Smooth muscle cell (in vitro differentiated cells): ENCODE measurements around the gene FKBP2. TPM values are rescaled to one million over a fixed set of nuclear protein-coding genes. Genes with fewer than 3 reads are reported as not detected.

ENCODE experiments used
- DNase-seq: peaks from one replicate; lab custom pipeline; 2025; ENCODE audit not compliant: unreplicated experiment; lab: John Stamatoyannopoulos, UW
- H2AFZ ChIP-seq: fragments of 200-600 bp; sonication (generic); 2 replicates; pipeline ENCODE4 v1.6.0; 2016; ENCODE audit warnings: antibody characterized with exemption, low read depth, mild to moderate bottlenecking
- H3F3A ChIP-seq: fragments of 200-600 bp; sonication (generic); 2 replicates; pipeline ENCODE4 v1.6.0; 2017; ENCODE audit warnings: antibody characterized with exemption, low read depth
- H3K27ac ChIP-seq: fragments of 200-600 bp; sonication (generic); 2 replicates; pipeline ENCODE4 v1.5.1; 2016; ENCODE audit warnings: low read depth, mild to moderate bottlenecking
- H3K27me3 ChIP-seq: fragments of 200-600 bp; sonication (generic); 2 replicates; pipeline ENCODE4 v1.6.1; 2016; ENCODE audit warnings: low read depth, mild to moderate bottlenecking
- H3K36me3 ChIP-seq: fragments of 200-600 bp; sonication (generic); 2 replicates; pipeline ENCODE4 v1.5.1; 2016; ENCODE audit warnings: low read depth
- H3K4me1 ChIP-seq: fragments of 200-600 bp; sonication (generic); 2 replicates; pipeline ENCODE4 v1.5.1; 2016; ENCODE audit warnings: low read depth
- H3K4me2 ChIP-seq: fragments of 200-600 bp; sonication (generic); 2 replicates; pipeline ENCODE4 v1.6.0; 2016; ENCODE audit warnings: mild to moderate bottlenecking
- H3K4me3 ChIP-seq: fragments of 200-600 bp; sonication (generic); 2 replicates; pipeline ENCODE4 v1.5.1; 2016; ENCODE audit warnings: mild to moderate bottlenecking
- H3K79me2 ChIP-seq: fragments of 200-600 bp; sonication (generic); 2 replicates; pipeline ENCODE4 v1.6.0; 2016; ENCODE audit warnings: low read depth, mild to moderate bottlenecking
- H3K9ac ChIP-seq: fragments of 200-600 bp; sonication (generic); 2 replicates; pipeline ENCODE4 v1.6.0; 2016; ENCODE audit warnings: low read depth
- H3K9me3 ChIP-seq: fragments of 200-600 bp; sonication (generic); replicated peaks from 2 replicates; pipeline ENCODE4 v1.5.1; 2016; ENCODE audit warnings: low read depth
- H4K20me1 ChIP-seq: fragments of 200-600 bp; sonication (generic); 2 replicates; pipeline ENCODE4 v1.6.0; 2016; ENCODE audit warnings: low read depth
- WGBS: methylation state at CpG from one replicate; pipeline ENCODE4 v1.1.7; 2016; ENCODE audit warnings: low lambda C conversion rate; 5-methylcytosine and 5-hydroxymethylcytosine counted together
- polyA plus RNA-seq: library from polyadenylated mRNA; unstranded; fragments of >200 nt; fragmentation: Nextera tagmentation; extraction: Ambion mirVana; gene quantifications from 2 replicates; pipeline ENCODE4 v1.2.1, GENCODE V29; 2016
- total RNA-seq: library from RNA; depleted of rRNA; stranded (reverse); fragments of >200 nt; gene quantifications from 2 replicates; pipeline ENCODE4 v1.2.3, GENCODE V29; 2014
- TF ChIP-seq, protein P1 (sequence below): fragments of 200-600 bp; sonication (generic); IDR thresholded peaks from 2 replicates; pipeline ENCODE4 v1.5.1; 2017; ENCODE audit warnings: borderline replicate concordance, mild to moderate bottlenecking, antibody characterized with exemption; ENCODE audit not compliant: insufficient read depth, poor library complexity, severe bottlenecking

FKBP2 gene
- total and polyA plus RNA-seq, 2 experiments from 2014 or later: 51.3 to 231 TPM

DNA sequence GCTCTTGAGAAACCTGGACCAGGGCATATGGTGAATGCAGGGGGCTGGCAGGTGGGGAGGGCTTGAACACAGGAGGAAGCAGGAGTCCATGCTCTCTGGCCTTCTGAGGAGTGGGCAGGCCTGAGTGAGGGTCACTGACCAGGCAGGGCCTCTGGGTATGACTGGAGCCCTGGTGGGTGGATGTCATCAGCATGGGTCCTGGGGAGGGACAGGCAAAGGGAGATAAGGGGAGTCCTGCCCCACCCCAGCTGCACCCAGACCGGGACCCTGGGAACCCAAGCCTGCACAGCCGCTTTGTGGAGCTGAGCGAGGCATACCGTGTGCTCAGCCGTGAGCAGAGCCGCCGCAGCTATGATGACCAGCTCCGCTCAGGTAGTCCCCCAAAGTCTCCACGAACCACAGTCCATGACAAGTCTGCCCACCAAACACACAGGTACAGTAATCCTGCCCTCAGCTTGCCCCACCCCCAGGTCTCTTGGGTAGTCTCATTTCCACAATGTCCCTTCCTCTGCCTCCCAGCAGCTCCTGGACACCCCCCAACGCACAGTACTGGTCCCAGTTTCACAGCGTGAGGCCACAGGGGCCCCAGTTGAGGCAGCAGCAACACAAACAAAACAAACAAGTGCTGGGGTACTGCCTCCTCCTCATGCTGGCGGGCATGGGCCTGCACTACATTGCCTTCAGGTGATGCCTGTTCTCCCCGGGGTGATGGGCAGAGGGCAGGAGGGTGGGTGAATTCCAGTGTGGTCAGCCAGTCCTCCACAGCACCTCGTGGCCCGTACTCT is 8.5 kb upstream of the FKBP2 start:
- Histone ChIP-seq H3K9ac (no peak overlapping the region), H3K27ac (no peak overlapping the region), H4K20me1 (peaks cover 4% of the 10 kb centered on the region), H3K4me1 (peaks cover 10% of the 10 kb centered on the region), H3K4me2 (no peak overlapping the region), H3F3A (no peaks in the 10 kb centered on the region), H3K27me3 (no peaks in the 10 kb centered on the region), H3K4me3 (no peak overlapping the region), H3K79me2 (peaks cover 9% of the 10 kb centered on the region), H3K36me3 (no peaks in the 10 kb centered on the region), H3K9me3 (no peaks in the 10 kb centered on the region), H2AFZ (no peak overlapping the region)
- TF ChIP-seq, protein P1, sequence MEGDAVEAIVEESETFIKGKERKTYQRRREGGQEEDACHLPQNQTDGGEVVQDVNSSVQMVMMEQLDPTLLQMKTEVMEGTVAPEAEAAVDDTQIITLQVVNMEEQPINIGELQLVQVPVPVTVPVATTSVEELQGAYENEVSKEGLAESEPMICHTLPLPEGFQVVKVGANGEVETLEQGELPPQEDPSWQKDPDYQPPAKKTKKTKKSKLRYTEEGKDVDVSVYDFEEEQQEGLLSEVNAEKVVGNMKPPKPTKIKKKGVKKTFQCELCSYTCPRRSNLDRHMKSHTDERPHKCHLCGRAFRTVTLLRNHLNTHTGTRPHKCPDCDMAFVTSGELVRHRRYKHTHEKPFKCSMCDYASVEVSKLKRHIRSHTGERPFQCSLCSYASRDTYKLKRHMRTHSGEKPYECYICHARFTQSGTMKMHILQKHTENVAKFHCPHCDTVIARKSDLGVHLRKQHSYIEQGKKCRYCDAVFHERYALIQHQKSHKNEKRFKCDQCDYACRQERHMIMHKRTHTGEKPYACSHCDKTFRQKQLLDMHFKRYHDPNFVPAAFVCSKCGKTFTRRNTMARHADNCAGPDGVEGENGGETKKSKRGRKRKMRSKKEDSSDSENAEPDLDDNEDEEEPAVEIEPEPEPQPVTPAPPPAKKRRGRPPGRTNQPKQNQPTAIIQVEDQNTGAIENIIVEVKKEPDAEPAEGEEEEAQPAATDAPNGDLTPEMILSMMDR: no peak
- no peak for DNase-seq
- 92% methylated on average over 15 of the region's 15 CpGs for WGBS

DNA sequence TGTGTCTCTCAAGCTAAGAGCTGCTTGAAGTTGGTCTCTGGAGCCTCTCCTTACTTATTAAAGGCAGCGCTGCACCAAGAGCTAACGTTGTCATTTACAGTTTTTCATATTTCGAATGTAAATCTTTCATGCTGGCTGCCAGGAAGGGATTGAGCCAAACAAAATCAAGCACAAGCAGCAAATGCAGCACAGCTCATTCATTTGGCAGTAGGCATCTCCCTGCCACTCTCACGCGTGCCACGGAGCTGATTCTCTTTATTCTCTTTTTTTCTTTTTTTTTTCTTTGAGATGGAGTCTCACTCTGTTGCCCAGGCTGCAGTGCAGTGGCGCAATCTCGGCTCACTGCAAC is 8.0 kb upstream of the FKBP2 start:
- Histone ChIP-seq H3K27ac (no peak overlapping the region), H3K4me3 (no peak overlapping the region), H3K4me2 (no peak overlapping the region), H3K36me3 (no peaks in the 10 kb centered on the region), H3K4me1 (peaks cover 9% of the 10 kb centered on the region), H3F3A (no peaks in the 10 kb centered on the region), H3K9ac (no peak overlapping the region), H3K27me3 (no peaks in the 10 kb centered on the region), H3K79me2 (peaks cover 6% of the 10 kb centered on the region), H2AFZ (no peak overlapping the region), H3K9me3 (no peaks in the 10 kb centered on the region), H4K20me1 (peaks cover 4% of the 10 kb centered on the region)
- 98% methylated on average over 8 of the region's 8 CpGs for WGBS
- TF ChIP-seq, protein P1: no peak
- no peak for DNase-seq

DNA sequence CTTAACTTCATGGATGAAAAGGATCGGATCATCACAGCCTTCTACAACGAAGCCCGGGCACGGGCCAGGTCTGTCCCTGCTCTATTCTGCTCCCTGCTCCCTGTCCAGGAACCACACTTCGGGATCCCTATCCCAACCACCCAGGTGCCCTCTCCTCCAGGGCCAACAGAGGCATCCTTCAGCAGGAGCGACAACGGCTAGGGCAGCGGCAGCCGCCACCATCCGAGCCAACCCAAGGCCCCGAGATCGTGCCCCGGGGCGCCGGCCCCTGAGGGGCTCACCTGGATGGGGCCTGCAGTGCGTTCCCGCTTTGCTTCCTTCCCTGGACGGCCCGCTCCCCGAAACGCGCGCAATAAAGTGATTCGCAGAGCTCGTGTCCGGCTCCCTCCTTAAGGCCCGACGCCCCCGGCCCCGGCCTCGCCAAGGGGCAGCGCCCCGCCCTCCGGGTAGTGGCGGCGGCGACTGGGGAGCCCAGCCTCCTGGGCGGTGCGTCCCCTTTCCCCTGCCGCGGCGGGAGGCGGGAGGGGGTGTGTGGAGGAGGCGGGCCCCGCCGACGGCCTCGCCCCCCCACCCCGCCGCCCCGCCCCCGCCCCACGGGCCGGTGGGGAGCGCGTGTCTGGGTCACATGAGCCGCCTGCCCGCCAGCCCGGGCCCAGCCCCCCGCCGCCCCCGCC is 6.8 kb upstream of the FKBP2 start, which contains the start of gene VEGFB:
VEGFB (plus strand) TSS at position 672 of the 674 bp plus-strand sequence. CDS start 250 bp downstream, outside the sequence.
- Histone ChIP-seq H3K4me1 (peaks cover 9% of the 10 kb centered on the region), H3F3A (peaks cover 10% of the 10 kb centered on the region), H3K27me3 (no peaks in the 10 kb centered on the region), H3K9me3 (no peaks in the 10 kb centered on the region), H3K36me3 (no peaks in the 10 kb centered on the region), H3K4me2 (peak within 1 kb of the TSS; percentile 93), H3K27ac (no peak within 1 kb of the TSS), H3K79me2 (peaks cover 6% of the 10 kb centered on the region), H3K4me3 (peak within 1 kb of the TSS; percentile 72), H4K20me1 (peaks cover 4% of the 10 kb centered on the region), H3K9ac (peak within 1 kb of the TSS; percentile 50), H2AFZ (no peak within 1 kb of the TSS)
- peak; percentile 36 for DNase-seq
- 7% methylated on average over 25 of the region's 62 CpGs for WGBS
- TF ChIP-seq, protein P1: no peak
